HG02973 (cell line): Measurements from ENCODE around the gene SYNGR4.

Source experiments
- ATAC-seq: cut with Tn5 transposase; IDR thresholded peaks from one replicate; pipeline ENCODE4 v1.9.1; 2021; ENCODE audit warnings: moderate library complexity; ENCODE audit not compliant: unreplicated experiment

Gene SYNGR4

DNA sequence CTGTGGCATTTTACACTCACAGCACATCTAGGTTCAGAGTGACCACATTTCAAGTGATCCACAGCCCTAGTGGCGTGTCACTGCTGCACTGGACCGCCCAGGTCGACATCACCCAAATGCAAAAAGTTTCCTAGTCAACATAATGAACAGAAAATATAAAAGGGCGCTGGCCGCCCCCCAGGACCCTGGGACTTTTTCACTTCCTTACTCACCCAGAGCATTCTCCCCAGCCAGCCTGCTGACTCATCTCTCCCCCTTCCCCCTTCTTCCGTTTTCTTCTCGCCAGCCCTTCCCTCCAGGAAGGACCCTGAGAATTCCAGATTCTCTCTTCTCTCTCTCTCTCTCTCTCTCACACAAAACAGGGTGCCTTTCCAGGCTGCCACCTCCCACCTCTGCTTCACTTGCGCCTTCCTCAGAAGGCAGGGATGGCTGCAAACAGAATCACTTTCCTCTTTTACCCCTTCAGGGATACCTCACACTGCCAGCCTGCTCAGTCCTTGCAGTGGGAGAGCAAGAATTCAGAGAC, 60.6 kb downstream of the SYNGR4 start:
- no peak for ATAC-seq
